ENCODE results near the gene ATP1B3. TPM values are rescaled to one million over a fixed set of nuclear protein-coding genes. Genes with fewer than 3 reads are reported as not detected.

ATP1B3 gene
- total and polyA plus RNA-seq, 9 of the 15 experiments (the other 6 are each of a cell fraction or from before 2014, with no cell fraction given): 48.3 to 202 (median 123) TPM

GRCh38 chr3:141875893-141876380, 506 bp upstream of the ATP1B3 start (continued):
- TF ChIP-seq PHF8 (IDR thresholded peaks at IDR 0.05; ENCODE audit: borderline replicate concordance, low read length) (peak; percentile 76; the same call in 1 of the 2 replicates), ZNF512 (tag; IDR thresholded peaks at IDR 0.05) (no peak), YY1 (IDR thresholded peaks at IDR 0.05; ENCODE audit: borderline replicate concordance in 1 of 3, control insufficient read depth in 1 of 3, extremely low read depth in 1 of 3, insufficient read depth in 3 of 3, insufficient read length in 1 of 3, insufficient replicate concordance in 2 of 3, low read depth in 1 of 3, low read length in 2 of 3) (no peak), XRCC5 (IDR thresholded peaks at IDR 0.05; ENCODE audit: low read depth, low read length) (peak; percentile 10; the same call in 1 of the 2 replicates), SP1 (CRISPR knock-in tag; IDR thresholded peaks at IDR 0.05) (0 out of 2 replicates have a peak, but pooled peaks have one; percentile 54), ZBTB49 (CRISPR knock-in tag; IDR thresholded peaks at IDR 0.05; ENCODE audit: borderline replicate concordance) (no peak), NFXL1 (CRISPR knock-in tag; IDR thresholded peaks at IDR 0.05) (no peak), ZFP36 (IDR thresholded peaks at IDR 0.05; ENCODE audit: low read depth, low read length, partially characterized antibody) (peak; percentile 5), KHSRP (IDR thresholded peaks at IDR 0.05) (peak; percentile 88), MTA1 (IDR thresholded peaks at IDR 0.05; ENCODE audit: borderline replicate concordance) (no peak), CXXC5 (CRISPR knock-in tag; IDR thresholded peaks at IDR 0.05) (peak; percentile 65), PTTG1 (tag; IDR thresholded peaks at IDR 0.05; ENCODE audit: low read depth) (no peak), EP400 (IDR thresholded peaks at IDR 0.05) (peak; percentile 7), CBX2 (IDR thresholded peaks at IDR 0.05; ENCODE audit: insufficient read depth, low read length, poor library complexity, severe bottlenecking) (no peak), ATF7 (IDR thresholded peaks at IDR 0.05) (0 out of 2 replicates have a peak, but pooled peaks have one; percentile 45), ELF4 (CRISPR knock-in tag; IDR thresholded peaks at IDR 0.05) (no peak), FOSL1 (tag; conservative IDR thresholded peaks at IDR 0.05) (0 out of 2 replicates have a peak, but pooled peaks have one; percentile 9), MNT (conservative IDR thresholded peaks at IDR 0.05) (peak in 1 of 2 experiments; percentile 21; a peak in 1 of 4 replicates), RFX7 (CRISPR knock-in tag; IDR thresholded peaks at IDR 0.05) (no peak)
